Breast epithelium (tissue), 4 donors: ENCODE measurements around the gene PFKFB3. TPM values are rescaled to one million over a fixed set of nuclear protein-coding genes. Genes with fewer than 3 reads are reported as not detected.

Experiments used
- DNase-seq, 2 donors: peaks; one replicate each; pipeline ENCODE4 v3.0.0-alpha.2; 2019; ENCODE audit warnings: low spot score in 2 of 2
- H3K27ac ChIP-seq, 2 donors: fragments of 200-600 bp; sonication (generic) in 1 of 2; one replicate each; pipeline ENCODE4 v1.5.1; 2016 to 2019; ENCODE audit warnings: mild to moderate bottlenecking in 1 of 2
- H3K27me3 ChIP-seq, 2 donors: fragments of 200-600 bp; sonication (generic) in 1 of 2; one replicate each; pipeline versions ENCODE4 v1.5.1 to v1.6.0; 2017 to 2019; ENCODE audit warnings: control low read depth in 1 of 2, mild to moderate bottlenecking in 1 of 2
- H3K36me3 ChIP-seq: fragments of 200-600 bp; one replicate; pipeline ENCODE4 v1.5.1; 2019
- H3K4me1 ChIP-seq, 2 donors: fragments of 200-600 bp; sonication (generic); one replicate each; pipeline ENCODE4 v1.5.1; 2016 to 2019; ENCODE audit warnings: control low read depth in 1 of 2
- H3K4me3 ChIP-seq, 3 donors: fragments of 200-600 bp; sonication (generic); 1 replicate in 2 of 3; 2 replicates in 1 of 3; pipeline ENCODE4 v1.5.1; 2016 to 2019; ENCODE audit warnings: mild to moderate bottlenecking in 3 of 3, moderate library complexity in 2 of 3
- H3K9me3 ChIP-seq, 2 donors: fragments of 200-600 bp; sonication (generic) in 1 of 2; one replicate each; pipeline ENCODE4 v1.5.1; 2016 to 2019; ENCODE audit warnings: control low read depth in 1 of 2
- POLR2A ChIP-seq: fragments of 450-650 bp; IDR thresholded peaks from one replicate; pipeline ENCODE4 v1.6.1; 2016; ENCODE audit warnings: antibody characterized with exemption, mild to moderate bottlenecking, moderate library complexity
- POLR2AphosphoS5 ChIP-seq, 3 donors: sonication (generic); formaldehyde crosslinking; IDR thresholded peaks; one replicate each; pipeline ENCODE4 v1.6.1; 2017; ENCODE audit warnings: antibody characterized with exemption in 3 of 3
- intact Hi-C: fragments of 100-400 bp; cut with DNase I; formaldehyde crosslinking; loops from one replicate; pipeline ENCODE4 v1.15.1; 2023; ENCODE audit warnings: low total_unique reads
- total RNA-seq, 3 donors: library from RNA; depleted of rRNA; stranded (reverse); fragments of >200 nt; gene quantifications; one replicate each; pipeline ENCODE4 v1.1.0, GENCODE V29; 2016
- TF ChIP-seq, protein P1 (sequence below), 3 donors: fragments of 450-650 bp; IDR thresholded peaks; one replicate each; pipeline ENCODE4 v1.5.1; 2016 to 2017; ENCODE audit warnings: antibody characterized with exemption in 3 of 3, mild to moderate bottlenecking in 3 of 3, moderate library complexity in 3 of 3

Gene PFKFB3
- total RNA-seq, 3 donors from 2014 or later = 94.8 to 240 (median 144) TPM

DNA sequence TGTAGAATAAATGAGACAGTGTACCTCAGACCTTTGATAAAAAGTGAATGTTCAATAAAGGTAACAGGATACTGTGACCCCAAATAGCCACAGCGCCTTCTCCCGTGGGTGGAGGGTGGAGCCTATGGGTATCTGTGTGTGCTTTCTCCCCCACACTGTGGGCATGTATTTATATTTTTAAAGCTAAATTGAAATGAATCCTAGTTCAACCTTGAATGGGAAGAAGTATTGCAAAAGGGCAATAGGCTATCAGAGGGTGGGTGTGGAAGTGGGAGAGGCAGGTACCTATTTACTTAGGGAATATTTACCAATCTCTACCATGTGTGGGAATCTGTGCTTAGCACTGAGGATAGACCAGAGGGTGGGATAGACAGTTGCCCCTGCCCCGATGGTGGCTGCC, 68.9 kb downstream of the PFKFB3 start:
- H3K36me3 ChIP-seq = no peaks in the 10 kb centered on the region
- no peaks in the 10 kb centered on the region for H3K27me3 ChIP-seq
- H3K4me3 ChIP-seq = no peak overlapping the region
- intact Hi-C loops = no loop called here
- no peaks in the 10 kb centered on the region for H3K9me3 ChIP-seq
- no peak overlapping the region for H3K27ac ChIP-seq
- no peak for DNase-seq
- TF ChIP-seq POLR2A (no peak), POLR2AphosphoS5 (IDR thresholded peaks at IDR 0.05) (no peak)
- TF ChIP-seq, protein P1, sequence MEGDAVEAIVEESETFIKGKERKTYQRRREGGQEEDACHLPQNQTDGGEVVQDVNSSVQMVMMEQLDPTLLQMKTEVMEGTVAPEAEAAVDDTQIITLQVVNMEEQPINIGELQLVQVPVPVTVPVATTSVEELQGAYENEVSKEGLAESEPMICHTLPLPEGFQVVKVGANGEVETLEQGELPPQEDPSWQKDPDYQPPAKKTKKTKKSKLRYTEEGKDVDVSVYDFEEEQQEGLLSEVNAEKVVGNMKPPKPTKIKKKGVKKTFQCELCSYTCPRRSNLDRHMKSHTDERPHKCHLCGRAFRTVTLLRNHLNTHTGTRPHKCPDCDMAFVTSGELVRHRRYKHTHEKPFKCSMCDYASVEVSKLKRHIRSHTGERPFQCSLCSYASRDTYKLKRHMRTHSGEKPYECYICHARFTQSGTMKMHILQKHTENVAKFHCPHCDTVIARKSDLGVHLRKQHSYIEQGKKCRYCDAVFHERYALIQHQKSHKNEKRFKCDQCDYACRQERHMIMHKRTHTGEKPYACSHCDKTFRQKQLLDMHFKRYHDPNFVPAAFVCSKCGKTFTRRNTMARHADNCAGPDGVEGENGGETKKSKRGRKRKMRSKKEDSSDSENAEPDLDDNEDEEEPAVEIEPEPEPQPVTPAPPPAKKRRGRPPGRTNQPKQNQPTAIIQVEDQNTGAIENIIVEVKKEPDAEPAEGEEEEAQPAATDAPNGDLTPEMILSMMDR (IDR thresholded peaks at IDR 0.05) = no peak
- H3K4me1 ChIP-seq = no peaks in the 10 kb centered on the region

DNA sequence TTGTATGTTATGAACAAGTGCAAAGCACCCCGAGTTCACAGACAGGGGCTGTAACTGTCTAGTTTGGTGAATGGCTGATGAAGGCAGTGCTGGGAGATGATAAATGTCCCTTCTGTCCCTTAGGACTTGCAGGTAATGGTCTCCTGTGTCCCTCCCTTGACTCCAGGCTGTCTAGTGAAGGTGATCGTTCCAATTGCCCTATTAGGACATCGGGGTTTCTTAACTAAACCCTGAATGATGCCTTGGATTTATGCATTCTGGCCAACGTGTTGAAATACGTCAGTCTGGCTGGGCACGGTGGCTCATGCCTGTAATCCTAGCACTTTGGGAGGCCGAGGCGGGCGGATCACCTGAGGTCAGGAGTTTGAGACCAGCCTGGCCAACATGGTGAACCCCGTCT, 69.4 kb downstream of the PFKFB3 start:
- no peak overlapping the region for H3K4me3 ChIP-seq
- H3K9me3 ChIP-seq = no peaks in the 10 kb centered on the region
- H3K36me3 ChIP-seq = no peaks in the 10 kb centered on the region
- no peaks in the 10 kb centered on the region for H3K4me1 ChIP-seq
- no peak overlapping the region for H3K27ac ChIP-seq
- TF ChIP-seq POLR2A = no peak
- TF ChIP-seq, protein P1 (IDR thresholded peaks at IDR 0.05) = no peak
- no peak for TF ChIP-seq POLR2AphosphoS5 (IDR thresholded peaks at IDR 0.05)
- no peak for DNase-seq
- H3K27me3 ChIP-seq = no peaks in the 10 kb centered on the region
- intact Hi-C loops = no loop called here

DNA sequence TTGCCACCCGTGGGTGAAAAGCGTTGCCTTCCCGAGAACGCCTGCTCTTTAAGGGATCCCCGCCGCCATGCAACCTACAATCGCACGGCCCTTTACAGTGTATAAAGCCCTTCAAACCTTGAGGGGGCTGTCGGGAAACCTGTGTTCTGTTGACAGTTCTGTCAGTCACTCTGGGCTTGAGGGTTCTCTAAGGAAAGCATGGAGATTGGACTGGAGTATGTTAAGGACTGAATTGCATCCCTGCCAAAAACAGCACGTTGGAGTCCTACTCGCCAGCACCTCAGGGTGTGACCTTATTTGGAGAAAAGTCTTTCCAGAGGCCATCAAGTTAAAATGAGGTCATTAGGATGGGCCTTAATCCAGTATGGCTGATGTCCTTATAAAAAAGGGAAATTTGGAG, 70.6 kb downstream of the PFKFB3 start:
- Histone ChIP-seq H3K4me3 (no peak overlapping the region), H3K27ac (no peak overlapping the region), H3K9me3 (no peaks in the 10 kb centered on the region), H3K36me3 (no peaks in the 10 kb centered on the region), H3K27me3 (no peaks in the 10 kb centered on the region), H3K4me1 (no peaks in the 10 kb centered on the region)
- DNase-seq = no peak
- intact Hi-C loops = no loop called here
- TF ChIP-seq, protein P1 (IDR thresholded peaks at IDR 0.05) = no peak
- TF ChIP-seq POLR2A = no peak
- no peak for TF ChIP-seq POLR2AphosphoS5 (IDR thresholded peaks at IDR 0.05)

DNA sequence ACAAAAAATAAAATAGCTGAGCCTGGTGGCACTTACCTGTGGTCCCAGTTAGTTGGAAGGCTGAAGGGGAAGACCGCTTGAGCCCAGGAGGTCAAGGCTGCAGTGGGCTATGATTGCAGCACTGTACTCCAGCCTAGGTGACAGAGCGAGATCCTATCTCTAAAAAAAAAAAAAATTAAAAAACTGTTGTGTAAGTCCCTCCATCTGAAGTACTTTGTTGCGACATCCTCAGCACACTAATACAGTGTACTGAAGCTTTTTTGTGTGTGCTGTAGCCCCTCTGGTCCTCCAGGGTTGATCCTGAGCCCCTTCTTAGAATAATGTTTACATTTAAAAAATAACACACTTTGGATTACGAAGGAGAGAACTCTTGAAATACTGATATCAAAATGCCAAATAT, 71.3 kb downstream of the PFKFB3 start:
- Histone ChIP-seq H3K36me3 (no peaks in the 10 kb centered on the region), H3K4me1 (no peaks in the 10 kb centered on the region), H3K4me3 (no peak overlapping the region), H3K9me3 (no peaks in the 10 kb centered on the region), H3K27ac (no peak overlapping the region), H3K27me3 (no peaks in the 10 kb centered on the region)
- DNase-seq = no peak
- intact Hi-C loops = no loop called here
- TF ChIP-seq POLR2AphosphoS5 (IDR thresholded peaks at IDR 0.05) = no peak
- TF ChIP-seq, protein P1 (IDR thresholded peaks at IDR 0.05) = no peak
- TF ChIP-seq POLR2A = no peak

DNA sequence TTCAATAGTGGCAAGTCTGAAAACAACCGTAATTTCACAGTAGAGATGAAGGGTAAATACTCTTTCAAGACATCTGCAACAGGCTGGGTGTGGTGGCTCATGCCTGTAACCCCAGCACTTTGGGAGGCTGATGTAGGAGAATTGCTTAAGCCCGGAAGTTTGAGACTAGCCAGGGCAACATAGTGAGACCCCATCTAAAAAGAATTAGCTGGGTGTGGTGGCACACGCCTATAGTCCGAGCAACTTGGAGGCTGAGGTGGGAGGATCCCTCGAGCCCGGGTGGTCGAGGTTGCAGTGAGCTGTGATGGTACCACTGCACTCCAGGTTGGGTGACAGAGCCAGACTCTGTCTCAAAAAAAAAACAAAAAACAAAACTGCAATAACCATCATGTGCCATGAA, 71.8 kb downstream of the PFKFB3 start:
- Histone ChIP-seq H3K9me3 (no peaks in the 10 kb centered on the region), H3K27ac (peak overlapping the region; percentile 86 to 90), H3K4me1 (no peaks in the 10 kb centered on the region), H3K36me3 (no peaks in the 10 kb centered on the region), H3K27me3 (no peaks in the 10 kb centered on the region), H3K4me3 (no peak overlapping the region)
- intact Hi-C loops = no loop called here
- TF ChIP-seq, protein P1 (IDR thresholded peaks at IDR 0.05) = no peak
- TF ChIP-seq POLR2AphosphoS5 (IDR thresholded peaks at IDR 0.05) = no peak
- TF ChIP-seq POLR2A = no peak
- DNase-seq = no peak
